Mammary epithelial cell (primary cell): ENCODE measurements around the gene ATP2B3.

Experiments
- EZH2 ChIP-seq: IDR thresholded peaks from 2 replicates; pipeline ENCODE4 v1.6.1; 2012; ENCODE audit warnings: low read length, inconsistent platforms, borderline replicate concordance
- TF ChIP-seq, protein P1 (sequence below), 2 donors: IDR thresholded peaks in 1 of 2; conservative IDR thresholded peaks in 1 of 2; 2 replicates each; pipeline ENCODE4 v1.5.1; 2011 to 2012; ENCODE audit warnings: inconsistent platforms in 2 of 2, low read length in 2 of 2, mild to moderate bottlenecking in 2 of 2, control low read depth in 1 of 2, low read depth in 1 of 2; ENCODE audit not compliant: insufficient read depth in 1 of 2; ENCODE audit errors: extremely low read depth in 1 of 2

DNA sequence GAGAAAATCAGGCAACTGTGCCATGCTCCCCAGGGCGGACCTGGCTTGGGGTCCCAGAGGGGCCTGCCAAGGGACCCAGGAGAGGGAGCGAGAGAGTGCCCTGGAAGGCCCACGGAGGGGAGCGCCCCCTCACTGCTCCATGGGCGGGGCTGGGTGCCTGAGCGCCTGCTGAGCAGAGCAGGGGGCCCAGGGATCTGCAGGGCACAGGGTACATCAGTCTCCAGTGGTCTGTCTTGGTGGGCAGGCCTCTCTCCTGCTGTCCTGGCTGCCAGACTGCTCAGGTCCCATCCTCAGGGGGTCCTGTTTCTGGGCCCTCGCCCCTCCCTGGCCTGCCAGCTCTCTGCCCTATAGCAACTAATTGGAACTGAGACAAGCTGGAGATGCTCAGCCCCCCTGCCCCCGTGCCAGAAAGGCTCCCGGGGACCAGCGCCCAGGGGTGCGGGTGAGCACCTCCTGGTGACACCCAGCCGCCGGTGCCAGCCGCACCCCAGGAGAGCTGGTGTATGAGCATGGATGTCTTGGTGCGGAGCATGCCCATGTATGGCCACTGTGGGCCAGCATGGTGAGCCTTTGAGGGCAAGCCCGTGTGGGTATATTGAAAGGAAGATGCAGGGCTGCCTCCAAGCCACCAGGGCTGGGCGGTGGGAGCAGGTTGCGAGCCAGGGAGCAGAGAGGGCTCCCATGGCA is 21.4 kb upstream of the ATP2B3 start:
- TF ChIP-seq, protein P1, sequence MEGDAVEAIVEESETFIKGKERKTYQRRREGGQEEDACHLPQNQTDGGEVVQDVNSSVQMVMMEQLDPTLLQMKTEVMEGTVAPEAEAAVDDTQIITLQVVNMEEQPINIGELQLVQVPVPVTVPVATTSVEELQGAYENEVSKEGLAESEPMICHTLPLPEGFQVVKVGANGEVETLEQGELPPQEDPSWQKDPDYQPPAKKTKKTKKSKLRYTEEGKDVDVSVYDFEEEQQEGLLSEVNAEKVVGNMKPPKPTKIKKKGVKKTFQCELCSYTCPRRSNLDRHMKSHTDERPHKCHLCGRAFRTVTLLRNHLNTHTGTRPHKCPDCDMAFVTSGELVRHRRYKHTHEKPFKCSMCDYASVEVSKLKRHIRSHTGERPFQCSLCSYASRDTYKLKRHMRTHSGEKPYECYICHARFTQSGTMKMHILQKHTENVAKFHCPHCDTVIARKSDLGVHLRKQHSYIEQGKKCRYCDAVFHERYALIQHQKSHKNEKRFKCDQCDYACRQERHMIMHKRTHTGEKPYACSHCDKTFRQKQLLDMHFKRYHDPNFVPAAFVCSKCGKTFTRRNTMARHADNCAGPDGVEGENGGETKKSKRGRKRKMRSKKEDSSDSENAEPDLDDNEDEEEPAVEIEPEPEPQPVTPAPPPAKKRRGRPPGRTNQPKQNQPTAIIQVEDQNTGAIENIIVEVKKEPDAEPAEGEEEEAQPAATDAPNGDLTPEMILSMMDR (conservative IDR thresholded peaks at IDR 0.05 in 1 of 2, IDR thresholded peaks at IDR 0.05 in 1 of 2; ENCODE audit: extremely low read depth in 1 of 2, insufficient read depth in 1 of 2, low read depth in 1 of 2, low read length in 2 of 2) = no peak
- TF ChIP-seq EZH2 = no peak
